Esophagus muscularis mucosa (tissue), 4 donors: ENCODE data around the gene KIF12. TPM values are rescaled to one million over a fixed set of nuclear protein-coding genes. Genes with fewer than 3 reads are reported as not detected.

Experiments
- DNase-seq: peaks from one replicate; pipeline ENCODE4 v3.0.0-alpha.2; 2017; ENCODE audit errors: extremely low spot score
- H3K27ac ChIP-seq, 4 donors: fragments of 200-600 bp; sonication (generic); replicated peaks in 1 of 4; 1 replicate in 3 of 4; 2 replicates in 1 of 4; pipeline ENCODE4 v1.5.1; 2016 to 2019; ENCODE audit warnings: mild to moderate bottlenecking in 1 of 4
- H3K27me3 ChIP-seq, 4 donors: fragments of 200-600 bp; sonication (generic); one replicate each; pipeline versions ENCODE4 v1.5.1 to v1.6.0; 2016 to 2019
- H3K36me3 ChIP-seq, 4 donors: fragments of 200-600 bp; sonication (generic); one replicate each; pipeline ENCODE4 v1.5.1; 2016 to 2019
- H3K4me1 ChIP-seq, 4 donors: fragments of 200-600 bp; sonication (generic); one replicate each; pipeline ENCODE4 v1.5.1; 2016 to 2019
- H3K4me3 ChIP-seq, 4 donors: fragments of 200-600 bp; sonication (generic); 1 replicate in 2 of 4; 2 replicates in 2 of 4; pipeline ENCODE4 v1.5.1; 2016 to 2019; ENCODE audit warnings: mild to moderate bottlenecking in 4 of 4, moderate library complexity in 1 of 4
- H3K9me3 ChIP-seq, 4 donors: fragments of 200-600 bp; sonication (generic); 1 replicate in 3 of 4; 2 replicates in 1 of 4; pipeline ENCODE4 v1.5.1; 2016 to 2019
- CTCF ChIP-seq, 3 experiments: fragments of 200-600 bp in 2 of 3; fragments of 450-650 bp in 1 of 3; sonication (generic) in 2 of 3; IDR thresholded peaks; one replicate each; pipeline ENCODE4 v1.5.1; 2017 to 2019; ENCODE audit warnings: antibody characterized with exemption in 3 of 3, mild to moderate bottlenecking in 2 of 3, moderate library complexity in 1 of 3
- EP300 ChIP-seq: sonication (generic); formaldehyde crosslinking; IDR thresholded peaks from one replicate; pipeline ENCODE4 v1.6.1; 2017; ENCODE audit warnings: antibody characterized with exemption
- POLR2A ChIP-seq: fragments of 450-650 bp; IDR thresholded peaks from one replicate; pipeline ENCODE4 v1.6.1; 2017; ENCODE audit warnings: antibody characterized with exemption, moderate library complexity, mild to moderate bottlenecking, low read depth
- POLR2AphosphoS5 ChIP-seq, 2 donors: sonication (generic); formaldehyde crosslinking; IDR thresholded peaks; one replicate each; pipeline ENCODE4 v1.6.1; 2017; ENCODE audit warnings: antibody characterized with exemption in 2 of 2
- WGBS: methylation state at CpG from one replicate; pipeline ENCODE4 v1.1.5; 2018; 5-methylcytosine and 5-hydroxymethylcytosine counted together
- intact Hi-C: fragments of 100-400 bp; cut with DNase I; formaldehyde crosslinking; loops from one replicate; pipeline ENCODE4 v1.15.1; 2023
- total RNA-seq, 4 donors: library from RNA; depleted of rRNA; stranded (reverse); fragments of >200 nt; gene quantifications; one replicate each; pipeline versions ENCODE4 v1.1.0 to v1.2.1, GENCODE V29; 2016

The KIF12 gene
- total RNA-seq, 4 donors from 2014 or later = not detected

- peaks cover 2 to 6% (median 3%) of the 10 kb centered on the region in 4 donors for H3K4me1 ChIP-seq
- no peak overlapping the region for H3K27ac ChIP-seq
- intact Hi-C loops = no loop called here
- H3K4me3 ChIP-seq = no peak overlapping the region
- DNase-seq = no peak
- TF ChIP-seq CTCF (IDR thresholded peaks at IDR 0.05) (no peak), POLR2AphosphoS5 (IDR thresholded peaks at IDR 0.05) (no peak), POLR2A (no peak), EP300 (no peak)
- 70% methylated on average over 7 of the region's 7 CpGs for WGBS
- no peaks in the 10 kb centered on the region for H3K36me3 ChIP-seq
- H3K9me3 ChIP-seq = no peaks in the 10 kb centered on the region
- peaks cover 0 to 26% (median 0%) of the 10 kb centered on the region in 4 donors for H3K27me3 ChIP-seq
These were observed 21.8 kb downstream of the KIF12 start for GRCh38 chr9:114077162-114077837.

GRCh38 chr9:114076237-114077161 lies 22.6 kb downstream of the KIF12 start:
- Histone ChIP-seq H3K9me3 (no peaks in the 10 kb centered on the region), H3K27ac (no peak overlapping the region), H3K36me3 (no peaks in the 10 kb centered on the region), H3K4me3 (no peak overlapping the region), H3K4me1 (peaks cover 5 to 12% (median 9%) of the 10 kb centered on the region in 4 donors), H3K27me3 (peaks cover 0 to 26% (median 0%) of the 10 kb centered on the region in 4 donors)
- TF ChIP-seq CTCF (IDR thresholded peaks at IDR 0.05) = no peak
- TF ChIP-seq POLR2A = no peak
- no peak for TF ChIP-seq POLR2AphosphoS5 (IDR thresholded peaks at IDR 0.05)
- TF ChIP-seq EP300 = no peak
- intact Hi-C loops = no loop called here
- WGBS = 72% methylated on average over 13 of the region's 14 CpGs
- no peak for DNase-seq

- peaks cover 0 to 26% (median 0%) of the 10 kb centered on the region in 4 donors for H3K27me3 ChIP-seq
- no peak overlapping the region for H3K4me3 ChIP-seq
- no peaks in the 10 kb centered on the region for H3K9me3 ChIP-seq
- WGBS = 59% methylated on average over 4 of the region's 4 CpGs
- TF ChIP-seq POLR2A (no peak), EP300 (no peak), POLR2AphosphoS5 (IDR thresholded peaks at IDR 0.05) (no peak), CTCF (IDR thresholded peaks at IDR 0.05) (no peak)
- H3K27ac ChIP-seq = no peak overlapping the region
- peaks cover 5 to 12% (median 9%) of the 10 kb centered on the region in 4 donors for H3K4me1 ChIP-seq
- intact Hi-C loops = no loop called here
- no peaks in the 10 kb centered on the region for H3K36me3 ChIP-seq
- no peak for DNase-seq
These were observed 23.5 kb downstream of the KIF12 start for GRCh38 chr9:114075602-114076001.

GRCh38 chr9:114072184-114073140 lies 26.6 kb downstream of the KIF12 start:
- WGBS = 89% methylated on average over 11 of the region's 14 CpGs
- Histone ChIP-seq H3K9me3 (no peaks in the 10 kb centered on the region), H3K27me3 (peaks cover 0 to 15% (median 0%) of the 10 kb centered on the region in 4 donors), H3K36me3 (no peaks in the 10 kb centered on the region), H3K4me3 (no peak overlapping the region), H3K27ac (no peak overlapping the region), H3K4me1 (peaks cover 5 to 12% (median 9%) of the 10 kb centered on the region in 4 donors)
- no peak for TF ChIP-seq POLR2AphosphoS5 (IDR thresholded peaks at IDR 0.05)
- TF ChIP-seq EP300 = no peak
- TF ChIP-seq CTCF (IDR thresholded peaks at IDR 0.05) = no peak
- no peak for TF ChIP-seq POLR2A
- no peak for DNase-seq
- intact Hi-C loops = no loop called here
